AG04450 (cell line): ENCODE measurements around the gene FOXA3. TPM values are rescaled to one million over a fixed set of nuclear protein-coding genes. Genes with fewer than 3 reads are reported as not detected.

Source experiments
- CTCF ChIA-PET: fragments of 300-600, 350-600 bp; formaldehyde crosslinking; extraction: SDS; loops from one replicate; lab custom pipeline; 2022; ENCODE audit warnings: antibody characterized with exemption, inconsistent platforms; lab: Charles Lee
- POLR2A ChIA-PET: fragments of 350-600 bp; formaldehyde crosslinking; extraction: SDS; loops from one replicate; lab custom pipeline; 2021; ENCODE audit warnings: antibody characterized with exemption, inconsistent platforms; lab: Yijun Ruan, JAX
- DNase-seq: peaks from one replicate; pipeline ENCODE4 v3.0.0-alpha.2; 2011; ENCODE audit warnings: low read depth, low spot score
- H3K27ac ChIP-seq: one replicate; pipeline ENCODE4 v1.5.1; 2012; ENCODE audit warnings: low read depth, low read length, control low read depth
- H3K27me3 ChIP-seq: one replicate; pipeline ENCODE4 v1.6.0; 2012; ENCODE audit warnings: low read length; ENCODE audit not compliant: control insufficient read depth, insufficient read depth
- H3K4me3 ChIP-seq: 2 replicates; pipeline ENCODE4 v1.5.1; 2011; ENCODE audit warnings: mild to moderate bottlenecking, low read depth, low read length, control low read depth
- H3K9me3 ChIP-seq: 2 replicates; pipeline ENCODE4 v1.5.1; 2012; ENCODE audit warnings: low read length; ENCODE audit not compliant: control insufficient read depth, insufficient read depth
- CTCF ChIP-seq: IDR thresholded peaks from 2 replicates; pipeline ENCODE4 v1.5.1; 2011; ENCODE audit warnings: low read depth, low read length, control low read depth, inconsistent platforms
- polyA plus RNA-seq: library from polyadenylated mRNA; depleted of rRNA; stranded (reverse); fragments of >200 nt; gene quantifications from 2 replicates; pipeline ENCODE4 v1.2.3, GENCODE V29; 2011

The FOXA3 gene
- polyA plus RNA-seq, 1 experiment: not detected

DNA sequence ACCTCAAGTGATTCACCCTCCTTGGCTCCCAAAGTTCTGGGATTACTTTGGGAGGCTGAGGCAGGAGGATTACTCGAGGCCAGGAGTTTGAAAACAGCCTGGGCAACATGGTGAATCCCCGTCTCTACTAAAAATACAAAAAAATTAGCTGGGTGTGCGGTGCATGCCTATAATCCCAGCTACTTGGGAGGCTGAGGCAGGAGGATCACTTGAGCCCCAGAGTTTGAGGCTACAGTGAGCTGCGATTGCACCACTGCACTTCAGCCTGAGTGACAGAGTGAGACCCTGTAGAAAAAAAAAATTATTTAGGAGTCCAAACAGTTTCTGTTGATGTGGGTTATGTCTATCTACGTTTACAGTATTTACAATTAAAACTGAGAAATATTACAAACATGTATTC, 6.7 kb downstream of the FOXA3 start:
- Histone ChIP-seq H3K9me3 (no peaks in the 10 kb centered on the region), H3K27ac (no peak overlapping the region), H3K27me3 (peaks cover 22% of the 10 kb centered on the region), H3K4me3 (no peak overlapping the region)
- POLR2A ChIA-PET: no interaction called here
- CTCF ChIA-PET: interaction anchor here (0.9 kb wide), 1 partner anchor 9 kb away, joined by 3 read pairs; no protein-coding TSS in a partner anchor
- DNase-seq: no peak
- no peak for TF ChIP-seq CTCF

DNA sequence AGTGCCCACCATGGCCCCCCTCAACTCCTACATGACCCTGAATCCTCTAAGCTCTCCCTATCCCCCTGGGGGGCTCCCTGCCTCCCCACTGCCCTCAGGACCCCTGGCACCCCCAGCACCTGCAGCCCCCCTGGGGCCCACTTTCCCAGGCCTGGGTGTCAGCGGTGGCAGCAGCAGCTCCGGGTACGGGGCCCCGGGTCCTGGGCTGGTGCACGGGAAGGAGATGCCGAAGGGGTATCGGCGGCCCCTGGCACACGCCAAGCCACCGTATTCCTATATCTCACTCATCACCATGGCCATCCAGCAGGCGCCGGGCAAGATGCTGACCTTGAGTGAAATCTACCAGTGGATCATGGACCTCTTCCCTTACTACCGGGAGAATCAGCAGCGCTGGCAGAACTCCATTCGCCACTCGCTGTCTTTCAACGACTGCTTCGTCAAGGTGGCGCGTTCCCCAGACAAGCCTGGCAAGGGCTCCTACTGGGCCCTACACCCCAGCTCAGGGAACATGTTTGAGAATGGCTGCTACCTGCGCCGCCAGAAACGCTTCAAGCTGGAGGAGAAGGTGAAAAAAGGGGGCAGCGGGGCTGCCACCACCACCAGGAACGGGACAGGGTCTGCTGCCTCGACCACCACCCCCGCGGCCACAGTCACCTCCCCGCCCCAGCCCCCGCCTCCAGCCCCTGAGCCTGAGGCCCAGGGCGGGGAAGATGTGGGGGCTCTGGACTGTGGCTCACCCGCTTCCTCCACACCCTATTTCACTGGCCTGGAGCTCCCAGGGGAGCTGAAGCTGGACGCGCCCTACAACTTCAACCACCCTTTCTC, 8.2 kb downstream of the FOXA3 start:
- no peak for DNase-seq
- Histone ChIP-seq H3K9me3 (no peaks in the 10 kb centered on the region; the same call in 1 of the 2 replicates), H3K27me3 (peaks cover 8% of the 10 kb centered on the region), H3K27ac (no peak overlapping the region), H3K4me3 (no peak overlapping the region)
- ChIA-PET POLR2A (no interaction called here), CTCF (no interaction called here)
- TF ChIP-seq CTCF: no peak

- Histone ChIP-seq H3K27ac (no peak overlapping the region), H3K4me3 (no peak overlapping the region), H3K9me3 (no peaks in the 10 kb centered on the region; the same call in 1 of the 2 replicates), H3K27me3 (peaks cover 8% of the 10 kb centered on the region)
- ChIA-PET POLR2A (no interaction called here), CTCF (no interaction called here)
- TF ChIP-seq CTCF: no peak
- DNase-seq: no peak
Observed at GRCh38 chr19:45873219-45873772, 9.2 kb downstream of the FOXA3 start.

GRCh38 chr19:45874620-45874966, 10.5 kb downstream of the FOXA3 start:
- no peak overlapping the region for H3K27ac ChIP-seq
- ChIA-PET POLR2A (no interaction called here), CTCF (no interaction called here)
- DNase-seq: no peak
- no peak for TF ChIP-seq CTCF
- peaks cover 6% of the 10 kb centered on the region for H3K27me3 ChIP-seq
- H3K9me3 ChIP-seq: no peaks in the 10 kb centered on the region; the same call in 1 of the 2 replicates
- H3K4me3 ChIP-seq: no peak overlapping the region

GRCh38 chr19:45876161-45876410, 12.0 kb downstream of the FOXA3 start:
- no peaks in the 10 kb centered on the region; the same call in 1 of the 2 replicates for H3K9me3 ChIP-seq
- H3K27me3 ChIP-seq: peaks cover 6% of the 10 kb centered on the region
- peak overlapping the region; percentile 39 for H3K27ac ChIP-seq
- CTCF ChIA-PET: interaction anchor here (1.0 kb wide), 2 partner anchors 12 to 59 kb away, joined by 3 to 9 read pairs; partner anchors contain the start of gene FOXA3
- H3K4me3 ChIP-seq: no peak overlapping the region
- TF ChIP-seq CTCF: no peak
- DNase-seq: no peak
- POLR2A ChIA-PET: no interaction called here
